NB4 (cell line): ENCODE results near the gene IFI27L1.

Experiments used
- DNase-seq: peaks from one replicate; pipeline ENCODE4 v3.0.0; 2010; ENCODE audit warnings: low read depth
- H3K4me3 ChIP-seq: one replicate; pipeline ENCODE4 v1.5.1; 2011; ENCODE audit warnings: mild to moderate bottlenecking, low read depth, low read length, moderate library complexity
- MYC ChIP-seq: IDR thresholded peaks from 2 replicates; pipeline ENCODE4 v1.6.1; 2011; ENCODE audit warnings: low read depth, low read length
- POLR2A ChIP-seq: IDR thresholded peaks from 2 replicates; pipeline ENCODE4 v1.6.1; 2011; ENCODE audit warnings: mild to moderate bottlenecking; ENCODE audit not compliant: insufficient read length; ENCODE audit errors: extremely low read depth
- TF ChIP-seq, protein P1 (sequence below): IDR thresholded peaks from one replicate; pipeline ENCODE4 v1.5.1; 2012; ENCODE audit warnings: low read depth, low read length
- TF ChIP-seq, protein P2 (sequence below): IDR thresholded peaks from 2 replicates; pipeline ENCODE4 v1.6.1; 2011; ENCODE audit warnings: low read depth, low read length

IFI27L1 gene

DNA sequence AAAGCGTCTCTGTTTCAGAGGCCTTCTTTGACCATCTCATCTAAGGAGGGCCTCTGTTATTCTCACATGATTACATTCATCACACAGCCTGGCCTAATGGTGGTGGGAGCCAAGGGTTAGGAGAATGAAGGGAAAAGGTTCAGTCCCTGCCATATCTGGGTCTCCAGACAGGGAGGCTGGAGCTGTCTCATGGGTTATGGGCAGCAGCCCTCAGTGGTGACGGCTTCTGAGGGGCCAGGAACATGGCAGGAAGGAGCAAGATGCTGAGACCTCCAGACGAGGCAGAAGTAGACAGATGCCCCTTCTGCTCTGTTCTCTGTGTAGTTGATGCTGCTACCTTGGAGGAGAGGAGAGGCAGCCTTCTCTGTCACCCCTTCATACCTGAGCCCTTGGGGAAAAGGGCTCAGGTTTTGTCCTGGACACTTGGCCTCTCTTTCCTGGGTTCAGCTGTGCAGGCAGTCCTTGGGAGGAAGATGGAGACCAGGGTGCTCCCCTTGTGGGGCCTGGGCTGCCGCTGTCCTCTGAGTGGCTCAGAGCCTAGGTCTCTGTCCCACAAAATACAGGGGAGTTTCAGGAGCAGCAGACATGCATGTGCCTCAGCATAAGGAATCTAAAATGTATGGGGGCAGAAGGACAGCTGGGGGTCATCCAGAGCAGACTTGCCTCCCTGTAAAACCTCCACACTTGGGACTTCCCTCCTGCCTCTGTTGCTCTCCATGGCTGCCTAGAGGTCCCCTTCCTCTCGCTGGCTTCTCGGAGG is 44.7 kb downstream of the IFI27L1 start:
- DNase-seq: no peak
- no peak overlapping the region for H3K4me3 ChIP-seq
- TF ChIP-seq MYC (no peak), POLR2A (no peak)
- TF ChIP-seq, protein P1, sequence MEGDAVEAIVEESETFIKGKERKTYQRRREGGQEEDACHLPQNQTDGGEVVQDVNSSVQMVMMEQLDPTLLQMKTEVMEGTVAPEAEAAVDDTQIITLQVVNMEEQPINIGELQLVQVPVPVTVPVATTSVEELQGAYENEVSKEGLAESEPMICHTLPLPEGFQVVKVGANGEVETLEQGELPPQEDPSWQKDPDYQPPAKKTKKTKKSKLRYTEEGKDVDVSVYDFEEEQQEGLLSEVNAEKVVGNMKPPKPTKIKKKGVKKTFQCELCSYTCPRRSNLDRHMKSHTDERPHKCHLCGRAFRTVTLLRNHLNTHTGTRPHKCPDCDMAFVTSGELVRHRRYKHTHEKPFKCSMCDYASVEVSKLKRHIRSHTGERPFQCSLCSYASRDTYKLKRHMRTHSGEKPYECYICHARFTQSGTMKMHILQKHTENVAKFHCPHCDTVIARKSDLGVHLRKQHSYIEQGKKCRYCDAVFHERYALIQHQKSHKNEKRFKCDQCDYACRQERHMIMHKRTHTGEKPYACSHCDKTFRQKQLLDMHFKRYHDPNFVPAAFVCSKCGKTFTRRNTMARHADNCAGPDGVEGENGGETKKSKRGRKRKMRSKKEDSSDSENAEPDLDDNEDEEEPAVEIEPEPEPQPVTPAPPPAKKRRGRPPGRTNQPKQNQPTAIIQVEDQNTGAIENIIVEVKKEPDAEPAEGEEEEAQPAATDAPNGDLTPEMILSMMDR: no peak
- TF ChIP-seq, protein P2, sequence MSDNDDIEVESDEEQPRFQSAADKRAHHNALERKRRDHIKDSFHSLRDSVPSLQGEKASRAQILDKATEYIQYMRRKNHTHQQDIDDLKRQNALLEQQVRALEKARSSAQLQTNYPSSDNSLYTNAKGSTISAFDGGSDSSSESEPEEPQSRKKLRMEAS: no peak

- TF ChIP-seq, protein P2: no peak
- TF ChIP-seq, protein P1: no peak
- no peak for TF ChIP-seq MYC
- no peak for TF ChIP-seq POLR2A
- no peak overlapping the region for H3K4me3 ChIP-seq
- DNase-seq: no peak
Observed at GRCh38 chr14:94126419-94126677, 45.2 kb downstream of the IFI27L1 start.

- TF ChIP-seq, protein P2: no peak
- no peak for TF ChIP-seq POLR2A
- no peak for TF ChIP-seq MYC
- TF ChIP-seq, protein P1: no peak
- H3K4me3 ChIP-seq: no peak overlapping the region
- no peak for DNase-seq
Observed at GRCh38 chr14:94126800-94127199, 45.7 kb downstream of the IFI27L1 start.

- TF ChIP-seq, protein P1: no peak
- TF ChIP-seq, protein P2: no peak
- TF ChIP-seq POLR2A: no peak
- no peak for TF ChIP-seq MYC
- H3K4me3 ChIP-seq: no peak overlapping the region
- no peak for DNase-seq
Observed at GRCh38 chr14:94127330-94127729, 46.2 kb downstream of the IFI27L1 start.

DNA sequence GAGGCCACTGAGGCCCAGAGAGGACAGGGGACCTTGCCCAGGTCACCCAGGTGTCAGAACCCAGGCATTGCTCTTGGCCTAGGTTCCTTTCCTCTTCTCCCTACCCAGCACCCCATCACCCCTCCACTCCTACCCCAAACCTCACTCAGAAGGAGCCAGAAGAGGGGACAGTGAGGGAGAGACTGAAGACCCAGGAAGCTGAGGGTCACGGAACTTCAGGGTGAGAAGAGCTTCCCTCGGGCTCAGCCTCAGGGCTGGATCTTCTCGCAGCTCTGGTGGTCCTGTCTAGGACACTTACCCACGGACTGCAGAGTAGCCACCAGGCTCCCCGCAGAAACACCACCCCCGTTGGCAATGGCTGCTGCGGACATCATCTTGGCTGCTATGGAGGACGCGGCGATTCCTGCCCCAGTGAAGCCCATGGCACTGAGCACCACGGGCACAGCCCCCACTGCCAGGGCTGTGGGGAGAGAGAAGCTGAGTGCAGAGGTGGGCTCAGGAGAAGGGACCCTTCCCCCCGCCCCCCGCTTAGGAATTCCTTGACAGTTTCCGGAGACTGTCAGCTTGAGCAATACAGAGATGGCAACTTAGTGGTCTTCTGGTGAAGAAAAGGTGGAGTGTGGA is 47.2 kb downstream of the IFI27L1 start:
- TF ChIP-seq, protein P2: no peak
- TF ChIP-seq, protein P1: no peak
- no peak overlapping the region for H3K4me3 ChIP-seq
- DNase-seq: no peak
